ENCODE data around the gene MICB. TPM values are rescaled to one million over a fixed set of nuclear protein-coding genes. Genes with fewer than 3 reads are reported as not detected.
A peak's percentile ranks its signal among the peaks of the same experiment; 100 is the strongest.

Gene MICB
- total RNA-seq, 1 donor from 2014 or later: 0.78 TPM

- ATAC-seq (no peak), DNase-seq (ENCODE audit: low spot score) (no peak)
Observed at GRCh38 chr6:31559606-31559957, 61.6 kb downstream of the MICB start.

DNA sequence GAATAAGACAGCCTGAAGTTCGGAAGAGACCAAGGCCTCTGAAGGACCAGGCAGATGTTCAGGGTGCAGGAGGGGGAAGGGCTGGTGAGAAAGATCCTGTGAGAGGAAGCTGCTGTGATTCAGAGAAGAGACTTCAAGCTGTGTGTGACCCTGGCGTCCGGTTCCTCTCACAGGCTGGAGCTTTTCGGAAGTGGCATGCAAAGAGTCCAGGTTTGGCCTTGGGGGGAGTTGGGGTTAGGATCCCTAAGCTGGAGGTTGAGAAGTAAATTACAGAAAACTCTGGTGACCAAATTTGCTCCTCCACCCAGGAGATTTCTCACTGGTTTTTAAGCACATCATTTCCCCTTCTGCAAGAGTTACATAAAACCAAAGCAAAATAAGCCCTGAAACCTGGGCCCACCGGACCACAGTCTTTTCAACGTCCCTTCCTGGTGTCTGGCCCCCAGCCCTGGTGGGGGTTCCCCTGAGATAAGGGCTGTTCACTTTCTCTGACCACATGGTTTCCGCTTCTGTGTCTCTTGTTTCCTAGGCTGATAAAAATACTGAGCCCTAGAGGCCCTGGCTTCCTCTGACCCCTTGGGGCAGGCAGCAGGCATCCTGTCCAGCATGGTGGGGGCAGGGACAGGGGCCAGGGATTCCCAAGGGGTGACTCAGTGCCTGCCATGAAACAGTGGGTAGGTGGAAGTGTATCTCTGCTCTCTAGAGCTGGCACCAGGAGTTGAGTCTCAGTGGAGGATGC lies 62.2 kb downstream of the MICB start:
- ATAC-seq (peak; percentile 69), DNase-seq (ENCODE audit: low spot score) (peak; percentile 58)

- ATAC-seq (no peak), DNase-seq (ENCODE audit: low spot score) (no peak)
Observed at GRCh38 chr6:31560697-31561058, 62.7 kb downstream of the MICB start.

Other genes starting within 250 kb of the MICB start
- gene HLA-C, start 226.1 kb upstream of the MICB start, total RNA-seq: 397 TPM
- 291 TPM for gene HLA-B, start 141.0 kb upstream of the MICB start, total RNA-seq
- 6.3 TPM for gene MICA, start 94.5 kb upstream of the MICB start, total RNA-seq
- not detected for gene MCCD1, start 30.8 kb downstream of the MICB start, total RNA-seq
- gene DDX39B, start 43.9 kb downstream of the MICB start, total RNA-seq: 126 TPM
- not detected for gene ATP6V1G2, start 48.5 kb downstream of the MICB start, total RNA-seq
- gene NFKBIL1, start 49.5 kb downstream of the MICB start, total RNA-seq: 9.4 TPM
- gene LTA, start 74.1 kb downstream of the MICB start, total RNA-seq: 0.93 TPM
- gene TNF, start 77.4 kb downstream of the MICB start, total RNA-seq: 0.68 TPM
- gene LTB, start 84.3 kb downstream of the MICB start, total RNA-seq: 1.7 TPM
- 10.2 TPM for gene LST1, start 88.1 kb downstream of the MICB start, total RNA-seq
- gene NCR3, start 94.9 kb downstream of the MICB start, total RNA-seq: not detected
- 7.2 TPM for gene AIF1, start 117.1 kb downstream of the MICB start, total RNA-seq
- 47.3 TPM for gene PRRC2A, start 122.6 kb downstream of the MICB start, total RNA-seq
- 141 TPM for gene BAG6, start 154.5 kb downstream of the MICB start, total RNA-seq
- 97.1 TPM for gene APOM, start 157.7 kb downstream of the MICB start, total RNA-seq
- gene C6orf47, start 162.6 kb downstream of the MICB start, total RNA-seq: 7.9 TPM
- 7.7 TPM for gene GPANK1, start 166.9 kb downstream of the MICB start, total RNA-seq
- 45.8 TPM for gene CSNK2B, start 167.9 kb downstream of the MICB start, total RNA-seq
- 4.0 TPM for gene LY6G5B, start 171.8 kb downstream of the MICB start, total RNA-seq
- gene LY6G5C, start 182.9 kb downstream of the MICB start, total RNA-seq: 0.88 TPM
- gene ABHD16A, start 205.2 kb downstream of the MICB start, total RNA-seq: 35.1 TPM
- gene LY6G6F, start 208.7 kb downstream of the MICB start, total RNA-seq: not detected
- gene LY6G6D, start 217.2 kb downstream of the MICB start, total RNA-seq: not detected
- not detected for gene LY6G6C, start 223.6 kb downstream of the MICB start, total RNA-seq
- gene MPIG6B, start 225.2 kb downstream of the MICB start, total RNA-seq: 0.33 TPM
- 22.2 TPM for gene DDAH2, start 231.2 kb downstream of the MICB start, total RNA-seq
- gene CLIC1, start 238.4 kb downstream of the MICB start, total RNA-seq: 37.7 TPM
- gene MSH5, start 241.9 kb downstream of the MICB start, total RNA-seq: 5.2 TPM